Panc1 (cell line): Measurements from ENCODE around the gene CDK1.

ENCODE experiments used
- SIN3A ChIP-seq: IDR thresholded peaks from 2 replicates; pipeline ENCODE4 v1.6.1; 2012; ENCODE audit warnings: low read depth, mild to moderate bottlenecking, low read length, moderate library complexity, borderline replicate concordance; ENCODE audit not compliant: insufficient read depth
- TF ChIP-seq, protein P1 (sequence below): fragments of 450-650 bp; IDR thresholded peaks from 2 replicates; pipeline ENCODE4 v1.5.1; 2017; ENCODE audit warnings: mild to moderate bottlenecking

DNA sequence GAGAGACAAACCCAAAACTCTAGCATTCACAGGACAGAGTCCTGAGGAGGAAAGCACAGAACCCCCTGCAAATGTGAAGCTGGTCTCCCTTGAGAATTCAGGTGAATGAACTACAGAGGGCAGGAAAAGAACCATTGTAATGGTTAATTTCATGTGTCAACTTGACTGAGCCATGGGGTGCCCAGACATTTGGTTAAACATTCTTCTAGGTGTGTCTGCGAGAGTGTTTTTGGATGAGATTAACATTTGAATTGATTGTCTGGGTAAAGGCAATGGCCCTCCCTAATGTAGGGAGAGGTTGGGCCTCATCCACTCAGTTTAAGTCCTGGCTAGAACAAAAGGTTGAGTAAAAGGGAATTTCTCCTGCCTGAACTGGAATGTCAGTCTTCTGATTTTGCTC is 15.7 kb upstream of the CDK1 start:
- TF ChIP-seq, protein P1, sequence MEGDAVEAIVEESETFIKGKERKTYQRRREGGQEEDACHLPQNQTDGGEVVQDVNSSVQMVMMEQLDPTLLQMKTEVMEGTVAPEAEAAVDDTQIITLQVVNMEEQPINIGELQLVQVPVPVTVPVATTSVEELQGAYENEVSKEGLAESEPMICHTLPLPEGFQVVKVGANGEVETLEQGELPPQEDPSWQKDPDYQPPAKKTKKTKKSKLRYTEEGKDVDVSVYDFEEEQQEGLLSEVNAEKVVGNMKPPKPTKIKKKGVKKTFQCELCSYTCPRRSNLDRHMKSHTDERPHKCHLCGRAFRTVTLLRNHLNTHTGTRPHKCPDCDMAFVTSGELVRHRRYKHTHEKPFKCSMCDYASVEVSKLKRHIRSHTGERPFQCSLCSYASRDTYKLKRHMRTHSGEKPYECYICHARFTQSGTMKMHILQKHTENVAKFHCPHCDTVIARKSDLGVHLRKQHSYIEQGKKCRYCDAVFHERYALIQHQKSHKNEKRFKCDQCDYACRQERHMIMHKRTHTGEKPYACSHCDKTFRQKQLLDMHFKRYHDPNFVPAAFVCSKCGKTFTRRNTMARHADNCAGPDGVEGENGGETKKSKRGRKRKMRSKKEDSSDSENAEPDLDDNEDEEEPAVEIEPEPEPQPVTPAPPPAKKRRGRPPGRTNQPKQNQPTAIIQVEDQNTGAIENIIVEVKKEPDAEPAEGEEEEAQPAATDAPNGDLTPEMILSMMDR = no peak
- no peak for TF ChIP-seq SIN3A
